GM23338 (cell line): Measurements from ENCODE around the gene NPHP4. TPM values are rescaled to one million over a fixed set of nuclear protein-coding genes. Genes with fewer than 3 reads are reported as not detected.

Source experiments
- ATAC-seq: fragments of 200-7000 bp; cut with Tn5 transposase; 3 replicates; pipeline ENCODE4 v1.9.1; 2020
- DNase-seq: peaks from one replicate; pipeline ENCODE4 v3.0.0-alpha.2; 2015; ENCODE audit warnings: low spot score
- H2AFZ ChIP-seq: fragments of 200-600 bp; sonication (generic); 2 replicates; pipeline ENCODE4 v1.8.0; 2016; ENCODE audit warnings: antibody characterized with exemption, mild to moderate bottlenecking, moderate library complexity
- H3F3A ChIP-seq: fragments of 200-600 bp; sonication (generic); replicated peaks from 2 replicates; pipeline ENCODE4 v1.8.0; 2017; ENCODE audit warnings: antibody characterized with exemption, mixed run types, low read depth
- H3K27ac ChIP-seq: fragments of 200-600 bp; sonication (generic); 2 replicates; pipeline ENCODE4 v1.6.1; 2016; ENCODE audit warnings: low read depth
- H3K27me3 ChIP-seq: fragments of 200-600 bp; sonication (generic); 2 replicates; pipeline ENCODE4 v1.8.0; 2016; ENCODE audit warnings: mild to moderate bottlenecking, mixed run types, moderate library complexity; ENCODE audit not compliant: insufficient read depth
- H3K36me3 ChIP-seq: fragments of 200-600 bp; sonication (generic); 2 replicates; pipeline ENCODE4 v1.8.0; 2016; ENCODE audit warnings: mild to moderate bottlenecking; ENCODE audit not compliant: insufficient read depth
- H3K4me1 ChIP-seq: fragments of 200-600 bp; sonication (generic); 2 replicates; pipeline ENCODE4 v1.8.0; 2016; ENCODE audit warnings: mild to moderate bottlenecking, moderate library complexity; ENCODE audit not compliant: insufficient read depth
- H3K4me2 ChIP-seq: fragments of 200-600 bp; sonication (generic); 2 replicates; pipeline ENCODE4 v1.7.1; 2017; ENCODE audit warnings: mixed run types
- H3K4me3 ChIP-seq: fragments of 200-600 bp; sonication (generic); 2 replicates; pipeline ENCODE4 v1.6.1; 2016; ENCODE audit warnings: mixed run types
- H3K79me2 ChIP-seq: fragments of 200-600 bp; sonication (generic); replicated peaks from 2 replicates; pipeline ENCODE4 v1.8.0; 2017; ENCODE audit warnings: mild to moderate bottlenecking; ENCODE audit not compliant: insufficient read depth
- H3K9me2 ChIP-seq: fragments of 200-600 bp; sonication (generic); 2 replicates; pipeline ENCODE4 v1.8.0; 2017; ENCODE audit not compliant: insufficient read depth
- H4K20me1 ChIP-seq: fragments of 200-600 bp; sonication (generic); replicated peaks from 2 replicates; pipeline ENCODE4 v1.8.0; 2017; ENCODE audit warnings: mild to moderate bottlenecking; ENCODE audit not compliant: insufficient read depth
- H3K27ac Mint-ChIP-seq: 2 replicates; pipeline ENCODE4 v1.8.0; 2020; ENCODE audit warnings: inconsistent platforms, mild to moderate bottlenecking, moderate library complexity, mixed read lengths
- H3K27me3 Mint-ChIP-seq: 3 replicates; pipeline ENCODE4 v1.8.0; 2022; ENCODE audit warnings: low read depth, mild to moderate bottlenecking, moderate library complexity, mixed read lengths, inconsistent platforms; ENCODE audit not compliant: insufficient read depth, poor library complexity
- H3K36me3 Mint-ChIP-seq: 3 replicates; pipeline ENCODE4 v1.8.0; 2021; ENCODE audit warnings: low read depth, mild to moderate bottlenecking, inconsistent platforms, moderate library complexity, mixed read lengths
- H3K4me1 Mint-ChIP-seq: 3 replicates; pipeline ENCODE4 v1.8.0; 2020; ENCODE audit warnings: mild to moderate bottlenecking, inconsistent platforms, mixed read lengths
- H3K4me3 Mint-ChIP-seq: 3 replicates; pipeline ENCODE4 v1.8.0; 2021; ENCODE audit warnings: moderate library complexity, mild to moderate bottlenecking, inconsistent platforms, mixed read lengths
- H3K9me3 Mint-ChIP-seq: 3 replicates; pipeline ENCODE4 v1.8.0; 2020; ENCODE audit warnings: moderate library complexity, mild to moderate bottlenecking, inconsistent platforms, mixed read lengths
- CREB1 ChIP-seq: fragments of 250-450 bp; sonication (Bioruptor Pico); IDR thresholded peaks from 2 replicates; pipeline ENCODE4 v1.5.0; 2020; ENCODE audit warnings: low read depth, mild to moderate bottlenecking, moderate library complexity
- EZH2 ChIP-seq: fragments of 200-600 bp; sonication (generic); IDR thresholded peaks from one replicate; pipeline ENCODE4 v1.8.0; 2017; ENCODE audit warnings: antibody characterized with exemption, mild to moderate bottlenecking, low read depth; ENCODE audit not compliant: unreplicated experiment
- EZH2phosphoT487 ChIP-seq: fragments of 200-600 bp; sonication (generic); IDR thresholded peaks from one replicate; pipeline ENCODE4 v1.8.1; 2018; ENCODE audit warnings: antibody characterized with exemption; ENCODE audit not compliant: unreplicated experiment
- JUNB ChIP-seq: IDR thresholded peaks from one replicate; pipeline ENCODE4 v1.6.1; 2016; ENCODE audit warnings: antibody characterized with exemption; ENCODE audit not compliant: unreplicated experiment
- NANOG ChIP-seq: IDR thresholded peaks from 2 replicates; pipeline ENCODE4 v1.6.1; 2016; ENCODE audit warnings: antibody characterized with exemption, borderline replicate concordance
- POLR2AphosphoS5 ChIP-seq: IDR thresholded peaks from 2 replicates; pipeline ENCODE4 v1.6.1; 2016; ENCODE audit warnings: antibody characterized with exemption, low read depth
- ZNF114 ChIP-seq: fragments of 250-450 bp; sonication (Bioruptor Pico); IDR thresholded peaks from 2 replicates; pipeline ENCODE4 v1.5.0; 2020; ENCODE audit warnings: mild to moderate bottlenecking, moderate library complexity
- ZNF331 ChIP-seq: fragments of 250-450 bp; sonication (Bioruptor Pico); IDR thresholded peaks from 2 replicates; pipeline ENCODE4 v1.5.0; 2020; ENCODE audit warnings: low read depth, mild to moderate bottlenecking, moderate library complexity
- polyA plus RNA-seq: library from polyadenylated mRNA; unstranded; fragments of >200 nt; fragmentation: Nextera tagmentation; extraction: Ambion mirVana; gene quantifications from 2 replicates; pipeline ENCODE4 v1.2.1, GENCODE V29; 2016
- total RNA-seq: library from RNA; depleted of rRNA; stranded (reverse); fragments of >200 nt; shearing (Covaris generic); gene quantifications from 2 replicates; pipeline ENCODE4 v1.2.3, GENCODE V29; 2014
- TF ChIP-seq, protein P1 (sequence below): fragments of 250-450 bp; sonication (Bioruptor Pico); IDR thresholded peaks from 2 replicates; pipeline ENCODE4 v1.5.0; 2020; ENCODE audit warnings: mild to moderate bottlenecking, moderate library complexity
- TF ChIP-seq, protein P2 (sequence below): IDR thresholded peaks from one replicate; pipeline ENCODE4 v1.6.1; 2018; ENCODE audit warnings: antibody characterized with exemption; ENCODE audit not compliant: unreplicated experiment

The NPHP4 gene
- total and polyA plus RNA-seq, 2 experiments from 2014 or later: 2.5 to 12.4 TPM

DNA sequence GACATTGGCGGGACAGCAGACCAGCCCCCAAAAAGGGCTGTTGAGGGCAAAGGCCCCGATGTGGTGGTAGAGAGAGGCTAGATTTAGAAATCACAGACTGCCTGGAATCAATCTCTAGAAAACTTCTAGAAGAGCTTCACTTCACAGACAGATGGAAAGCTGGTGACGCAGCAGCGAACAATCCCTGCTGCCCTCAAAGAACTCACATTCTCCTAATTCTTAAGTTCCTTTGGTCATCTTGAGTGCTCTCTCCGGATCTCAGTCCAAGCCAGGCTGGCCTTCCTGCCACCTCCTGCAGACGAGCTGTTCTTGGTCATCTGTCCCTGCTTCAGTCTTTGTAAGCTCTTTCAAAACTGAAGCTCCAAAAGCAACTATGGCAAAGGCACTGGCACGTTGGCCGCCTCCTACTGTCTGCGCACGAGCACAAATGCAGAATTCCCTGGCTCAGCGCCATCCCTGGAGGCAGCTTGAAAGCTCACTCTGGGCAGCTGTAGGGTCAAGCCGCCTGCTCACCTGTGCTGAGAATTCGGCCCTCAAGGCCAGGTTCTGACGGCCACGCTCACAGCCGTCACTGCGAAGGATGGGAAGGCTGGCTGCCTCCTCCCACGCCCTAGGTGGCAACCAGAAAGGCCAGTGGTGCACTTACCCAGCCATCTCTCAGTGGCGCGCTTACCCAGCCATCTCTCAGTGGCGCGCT lies 110.6 kb downstream of the NPHP4 start:
- peaks cover 33% of the 10 kb centered on the region for H3K36me3 Mint-ChIP-seq
- no peak overlapping the region for H3K4me3 Mint-ChIP-seq
- Histone ChIP-seq H3K4me3 (no peak overlapping the region), H3K27me3 (no peaks in the 10 kb centered on the region), H3K4me1 (no peaks in the 10 kb centered on the region), H3K79me2 (no peaks in the 10 kb centered on the region), H3F3A (no peaks in the 10 kb centered on the region), H3K27ac (no peak overlapping the region), H3K4me2 (no peak overlapping the region), H3K36me3 (no peaks in the 10 kb centered on the region), H4K20me1 (no peaks in the 10 kb centered on the region), H3K9me2 (no peaks in the 10 kb centered on the region), H2AFZ (no peak overlapping the region)
- TF ChIP-seq ZNF331: no peak
- no peak for TF ChIP-seq EZH2
- TF ChIP-seq NANOG: no peak
- TF ChIP-seq JUNB: no peak
- TF ChIP-seq, protein P1, sequence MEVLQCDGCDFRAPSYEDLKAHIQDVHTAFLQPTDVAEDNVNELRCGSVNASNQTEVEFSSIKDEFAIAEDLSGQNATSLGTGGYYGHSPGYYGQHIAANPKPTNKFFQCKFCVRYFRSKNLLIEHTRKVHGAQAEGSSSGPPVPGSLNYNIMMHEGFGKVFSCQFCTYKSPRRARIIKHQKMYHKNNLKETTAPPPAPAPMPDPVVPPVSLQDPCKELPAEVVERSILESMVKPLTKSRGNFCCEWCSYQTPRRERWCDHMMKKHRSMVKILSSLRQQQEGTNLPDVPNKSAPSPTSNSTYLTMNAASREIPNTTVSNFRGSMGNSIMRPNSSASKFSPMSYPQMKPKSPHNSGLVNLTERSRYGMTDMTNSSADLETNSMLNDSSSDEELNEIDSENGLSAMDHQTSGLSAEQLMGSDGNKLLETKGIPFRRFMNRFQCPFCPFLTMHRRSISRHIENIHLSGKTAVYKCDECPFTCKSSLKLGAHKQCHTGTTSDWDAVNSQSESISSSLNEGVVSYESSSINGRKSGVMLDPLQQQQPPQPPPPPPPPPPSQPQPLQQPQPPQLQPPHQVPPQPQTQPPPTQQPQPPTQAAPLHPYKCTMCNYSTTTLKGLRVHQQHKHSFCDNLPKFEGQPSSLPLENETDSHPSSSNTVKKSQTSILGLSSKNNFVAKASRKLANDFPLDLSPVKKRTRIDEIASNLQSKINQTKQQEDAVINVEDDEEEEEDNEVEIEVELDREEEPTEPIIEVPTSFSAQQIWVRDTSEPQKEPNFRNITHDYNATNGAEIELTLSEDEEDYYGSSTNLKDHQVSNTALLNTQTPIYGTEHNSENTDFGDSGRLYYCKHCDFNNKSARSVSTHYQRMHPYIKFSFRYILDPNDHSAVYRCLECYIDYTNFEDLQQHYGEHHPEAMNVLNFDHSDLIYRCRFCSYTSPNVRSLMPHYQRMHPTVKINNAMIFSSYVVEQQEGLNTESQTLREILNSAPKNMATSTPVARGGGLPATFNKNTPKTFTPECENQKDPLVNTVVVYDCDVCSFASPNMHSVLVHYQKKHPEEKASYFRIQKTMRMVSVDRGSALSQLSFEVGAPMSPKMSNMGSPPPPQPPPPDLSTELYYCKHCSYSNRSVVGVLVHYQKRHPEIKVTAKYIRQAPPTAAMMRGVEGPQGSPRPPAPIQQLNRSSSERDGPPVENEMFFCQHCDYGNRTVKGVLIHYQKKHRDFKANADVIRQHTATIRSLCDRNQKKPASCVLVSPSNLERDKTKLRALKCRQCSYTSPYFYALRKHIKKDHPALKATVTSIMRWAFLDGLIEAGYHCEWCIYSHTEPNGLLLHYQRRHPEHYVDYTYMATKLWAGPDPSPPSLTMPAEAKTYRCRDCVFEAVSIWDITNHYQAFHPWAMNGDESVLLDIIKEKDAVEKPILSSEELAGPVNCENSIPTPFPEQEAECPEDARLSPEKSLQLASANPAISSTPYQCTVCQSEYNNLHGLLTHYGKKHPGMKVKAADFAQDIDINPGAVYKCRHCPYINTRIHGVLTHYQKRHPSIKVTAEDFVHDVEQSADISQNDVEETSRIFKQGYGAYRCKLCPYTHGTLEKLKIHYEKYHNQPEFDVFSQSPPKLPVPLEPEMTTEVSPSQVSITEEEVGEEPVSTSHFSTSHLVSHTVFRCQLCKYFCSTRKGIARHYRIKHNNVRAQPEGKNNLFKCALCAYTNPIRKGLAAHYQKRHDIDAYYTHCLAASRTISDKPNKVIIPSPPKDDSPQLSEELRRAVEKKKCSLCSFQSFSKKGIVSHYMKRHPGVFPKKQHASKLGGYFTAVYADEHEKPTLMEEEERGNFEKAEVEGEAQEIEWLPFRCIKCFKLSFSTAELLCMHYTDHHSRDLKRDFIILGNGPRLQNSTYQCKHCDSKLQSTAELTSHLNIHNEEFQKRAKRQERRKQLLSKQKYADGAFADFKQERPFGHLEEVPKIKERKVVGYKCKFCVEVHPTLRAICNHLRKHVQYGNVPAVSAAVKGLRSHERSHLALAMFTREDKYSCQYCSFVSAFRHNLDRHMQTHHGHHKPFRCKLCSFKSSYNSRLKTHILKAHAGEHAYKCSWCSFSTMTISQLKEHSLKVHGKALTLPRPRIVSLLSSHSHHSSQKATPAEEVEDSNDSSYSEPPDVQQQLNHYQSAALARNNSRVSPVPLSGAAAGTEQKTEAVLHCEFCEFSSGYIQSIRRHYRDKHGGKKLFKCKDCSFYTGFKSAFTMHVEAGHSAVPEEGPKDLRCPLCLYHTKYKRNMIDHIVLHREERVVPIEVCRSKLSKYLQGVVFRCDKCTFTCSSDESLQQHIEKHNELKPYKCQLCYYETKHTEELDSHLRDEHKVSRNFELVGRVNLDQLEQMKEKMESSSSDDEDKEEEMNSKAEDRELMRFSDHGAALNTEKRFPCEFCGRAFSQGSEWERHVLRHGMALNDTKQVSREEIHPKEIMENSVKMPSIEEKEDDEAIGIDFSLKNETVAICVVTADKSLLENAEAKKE: no peak
- TF ChIP-seq EZH2phosphoT487: no peak
- TF ChIP-seq POLR2AphosphoS5: no peak
- TF ChIP-seq CREB1 (CRISPR knock-in tag): no peak
- TF ChIP-seq, protein P2, sequence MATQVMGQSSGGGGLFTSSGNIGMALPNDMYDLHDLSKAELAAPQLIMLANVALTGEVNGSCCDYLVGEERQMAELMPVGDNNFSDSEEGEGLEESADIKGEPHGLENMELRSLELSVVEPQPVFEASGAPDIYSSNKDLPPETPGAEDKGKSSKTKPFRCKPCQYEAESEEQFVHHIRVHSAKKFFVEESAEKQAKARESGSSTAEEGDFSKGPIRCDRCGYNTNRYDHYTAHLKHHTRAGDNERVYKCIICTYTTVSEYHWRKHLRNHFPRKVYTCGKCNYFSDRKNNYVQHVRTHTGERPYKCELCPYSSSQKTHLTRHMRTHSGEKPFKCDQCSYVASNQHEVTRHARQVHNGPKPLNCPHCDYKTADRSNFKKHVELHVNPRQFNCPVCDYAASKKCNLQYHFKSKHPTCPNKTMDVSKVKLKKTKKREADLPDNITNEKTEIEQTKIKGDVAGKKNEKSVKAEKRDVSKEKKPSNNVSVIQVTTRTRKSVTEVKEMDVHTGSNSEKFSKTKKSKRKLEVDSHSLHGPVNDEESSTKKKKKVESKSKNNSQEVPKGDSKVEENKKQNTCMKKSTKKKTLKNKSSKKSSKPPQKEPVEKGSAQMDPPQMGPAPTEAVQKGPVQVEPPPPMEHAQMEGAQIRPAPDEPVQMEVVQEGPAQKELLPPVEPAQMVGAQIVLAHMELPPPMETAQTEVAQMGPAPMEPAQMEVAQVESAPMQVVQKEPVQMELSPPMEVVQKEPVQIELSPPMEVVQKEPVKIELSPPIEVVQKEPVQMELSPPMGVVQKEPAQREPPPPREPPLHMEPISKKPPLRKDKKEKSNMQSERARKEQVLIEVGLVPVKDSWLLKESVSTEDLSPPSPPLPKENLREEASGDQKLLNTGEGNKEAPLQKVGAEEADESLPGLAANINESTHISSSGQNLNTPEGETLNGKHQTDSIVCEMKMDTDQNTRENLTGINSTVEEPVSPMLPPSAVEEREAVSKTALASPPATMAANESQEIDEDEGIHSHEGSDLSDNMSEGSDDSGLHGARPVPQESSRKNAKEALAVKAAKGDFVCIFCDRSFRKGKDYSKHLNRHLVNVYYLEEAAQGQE: no peak
- no peak for TF ChIP-seq ZNF114 (CRISPR knock-in tag)
- ATAC-seq (no peak), DNase-seq (no peak)
- no peak overlapping the region for H3K27ac Mint-ChIP-seq
- H3K9me3 Mint-ChIP-seq: peaks cover 8% of the 10 kb centered on the region; the same call in 2 of the 3 replicates
- peaks cover 6% of the 10 kb centered on the region for H3K27me3 Mint-ChIP-seq
- H3K4me1 Mint-ChIP-seq: no peaks in the 10 kb centered on the region
